HG03457 (cell line): Measurements from ENCODE around the gene EGFLAM.

Source experiments
- ATAC-seq: cut with Tn5 transposase; IDR thresholded peaks from one replicate; pipeline ENCODE4 v1.9.1; 2021; ENCODE audit warnings: moderate number of reproducible peaks; ENCODE audit not compliant: unreplicated experiment

EGFLAM gene

GRCh38 chr5:38265546-38266179 is 7.3 kb downstream of the EGFLAM start:
- no peak for ATAC-seq

- no peak for ATAC-seq
Observed at GRCh38 chr5:38267372-38267771, 9.0 kb downstream of the EGFLAM start.

- ATAC-seq, result no peak
Observed at GRCh38 chr5:38273626-38274025, 15.3 kb downstream of the EGFLAM start.

- no peak for ATAC-seq
Observed at GRCh38 chr5:38274370-38274769, 16.0 kb downstream of the EGFLAM start.

GRCh38 chr5:38284384-38284783 is 26.0 kb downstream of the EGFLAM start:
- ATAC-seq, result no peak

GRCh38 chr5:38285226-38285625 is 26.9 kb downstream of the EGFLAM start:
- no peak for ATAC-seq

- no peak for ATAC-seq
Observed at GRCh38 chr5:38286002-38286401, 27.6 kb downstream of the EGFLAM start.

- no peak for ATAC-seq
Observed at GRCh38 chr5:38287124-38287523, 28.8 kb downstream of the EGFLAM start.

- no peak for ATAC-seq
Observed at GRCh38 chr5:38289457-38289856, 31.1 kb downstream of the EGFLAM start.

- ATAC-seq, result no peak
Observed at GRCh38 chr5:38290028-38290653, 31.8 kb downstream of the EGFLAM start.

GRCh38 chr5:38291355-38291754 is 33.0 kb downstream of the EGFLAM start:
- no peak for ATAC-seq

GRCh38 chr5:38292228-38292627 is 33.9 kb downstream of the EGFLAM start:
- no peak for ATAC-seq

GRCh38 chr5:38295751-38296150 is 37.4 kb downstream of the EGFLAM start:
- no peak for ATAC-seq

- no peak for ATAC-seq
Observed at GRCh38 chr5:38297830-38298608, 39.7 kb downstream of the EGFLAM start.

- ATAC-seq, result no peak
Observed at GRCh38 chr5:38299585-38299984, 41.2 kb downstream of the EGFLAM start.

GRCh38 chr5:38305148-38305547 is 46.8 kb downstream of the EGFLAM start:
- ATAC-seq, result no peak

GRCh38 chr5:38307845-38308244 is 49.5 kb downstream of the EGFLAM start:
- no peak for ATAC-seq

- ATAC-seq, result no peak
Observed at GRCh38 chr5:38316544-38317224, 58.3 kb downstream of the EGFLAM start.

GRCh38 chr5:38317868-38318267 is 59.5 kb downstream of the EGFLAM start:
- ATAC-seq, result no peak

- ATAC-seq, result no peak
Observed at GRCh38 chr5:38319491-38319890, 61.1 kb downstream of the EGFLAM start.

- ATAC-seq, result no peak
Observed at GRCh38 chr5:38321978-38322377, 63.6 kb downstream of the EGFLAM start.
